ENCODE measurements around the gene EPAS1.

GRCh38 chr2:46390901-46391395 lies 93.7 kb downstream of the EPAS1 start:
- TF ChIP-seq, protein P1, sequence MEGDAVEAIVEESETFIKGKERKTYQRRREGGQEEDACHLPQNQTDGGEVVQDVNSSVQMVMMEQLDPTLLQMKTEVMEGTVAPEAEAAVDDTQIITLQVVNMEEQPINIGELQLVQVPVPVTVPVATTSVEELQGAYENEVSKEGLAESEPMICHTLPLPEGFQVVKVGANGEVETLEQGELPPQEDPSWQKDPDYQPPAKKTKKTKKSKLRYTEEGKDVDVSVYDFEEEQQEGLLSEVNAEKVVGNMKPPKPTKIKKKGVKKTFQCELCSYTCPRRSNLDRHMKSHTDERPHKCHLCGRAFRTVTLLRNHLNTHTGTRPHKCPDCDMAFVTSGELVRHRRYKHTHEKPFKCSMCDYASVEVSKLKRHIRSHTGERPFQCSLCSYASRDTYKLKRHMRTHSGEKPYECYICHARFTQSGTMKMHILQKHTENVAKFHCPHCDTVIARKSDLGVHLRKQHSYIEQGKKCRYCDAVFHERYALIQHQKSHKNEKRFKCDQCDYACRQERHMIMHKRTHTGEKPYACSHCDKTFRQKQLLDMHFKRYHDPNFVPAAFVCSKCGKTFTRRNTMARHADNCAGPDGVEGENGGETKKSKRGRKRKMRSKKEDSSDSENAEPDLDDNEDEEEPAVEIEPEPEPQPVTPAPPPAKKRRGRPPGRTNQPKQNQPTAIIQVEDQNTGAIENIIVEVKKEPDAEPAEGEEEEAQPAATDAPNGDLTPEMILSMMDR (IDR thresholded peaks at IDR 0.05; ENCODE audit: low read depth, low read length, missing input control): no peak
- TF ChIP-seq TAF1 (conservative IDR thresholded peaks at IDR 0.05) (no peak), RAD21 (IDR thresholded peaks at IDR 0.05) (no peak), EGR1 (IDR thresholded peaks at IDR 0.05; ENCODE audit: low read depth in 2 of 2) (no peak), GABPA (IDR thresholded peaks at IDR 0.05 in 1 of 2, conservative IDR thresholded peaks at IDR 0.05 in 1 of 2) (no peak)
- TF ChIP-seq, protein P2, sequence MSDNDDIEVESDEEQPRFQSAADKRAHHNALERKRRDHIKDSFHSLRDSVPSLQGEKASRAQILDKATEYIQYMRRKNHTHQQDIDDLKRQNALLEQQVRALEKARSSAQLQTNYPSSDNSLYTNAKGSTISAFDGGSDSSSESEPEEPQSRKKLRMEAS (IDR thresholded peaks at IDR 0.05): no peak

Measured in liver (tissue), 3 donors.